ENCODE results near the gene CBX3.
A peak's percentile ranks its signal among the peaks of the same experiment; 100 is the strongest.

DNA sequence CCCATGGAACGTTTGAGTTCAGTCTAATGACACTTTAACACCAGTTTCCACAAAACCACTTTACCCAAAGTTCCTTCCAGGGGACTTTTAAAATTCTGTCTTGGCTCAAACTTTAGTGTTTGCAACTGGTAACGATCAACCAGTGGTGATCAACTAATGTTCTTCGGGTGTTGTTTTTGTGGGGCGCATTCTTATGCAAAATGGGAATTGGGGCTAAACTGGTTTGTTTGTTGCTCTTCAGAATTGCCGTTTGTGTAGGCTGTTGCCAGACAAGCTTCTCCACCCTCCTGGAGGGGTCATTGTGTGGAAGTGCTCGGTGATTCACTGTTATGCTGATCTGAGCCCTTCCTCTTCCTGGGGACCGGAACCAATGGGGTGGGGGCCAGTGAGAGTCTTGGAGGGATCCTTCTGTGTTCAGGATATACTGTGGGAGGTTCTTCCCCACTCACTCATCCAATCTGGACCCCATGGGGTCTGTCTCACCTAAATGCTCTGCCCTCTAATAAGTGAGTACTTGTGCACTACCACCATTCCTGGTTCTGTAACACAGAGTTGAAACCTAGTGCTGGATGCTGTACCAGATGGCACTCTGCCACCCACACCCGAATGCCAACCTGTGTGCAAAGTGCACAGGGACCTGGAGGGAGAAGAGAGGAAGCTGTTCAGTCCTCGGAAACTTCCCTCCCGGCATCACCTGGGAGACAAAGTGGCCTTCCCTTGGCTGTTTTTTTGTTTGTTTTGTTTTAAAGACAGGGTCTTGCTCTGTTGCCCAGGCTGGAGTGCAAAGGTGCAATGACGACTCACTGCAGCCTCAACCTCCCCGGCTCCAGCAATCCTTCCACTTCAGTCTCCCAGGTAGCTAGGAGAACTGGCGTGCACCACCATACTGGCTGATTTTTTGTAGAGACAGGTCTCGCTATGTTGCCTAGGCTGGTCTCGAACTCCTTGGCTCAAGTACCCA, 47.4 kb upstream of the CBX3 start:
- TF ChIP-seq, protein P1, sequence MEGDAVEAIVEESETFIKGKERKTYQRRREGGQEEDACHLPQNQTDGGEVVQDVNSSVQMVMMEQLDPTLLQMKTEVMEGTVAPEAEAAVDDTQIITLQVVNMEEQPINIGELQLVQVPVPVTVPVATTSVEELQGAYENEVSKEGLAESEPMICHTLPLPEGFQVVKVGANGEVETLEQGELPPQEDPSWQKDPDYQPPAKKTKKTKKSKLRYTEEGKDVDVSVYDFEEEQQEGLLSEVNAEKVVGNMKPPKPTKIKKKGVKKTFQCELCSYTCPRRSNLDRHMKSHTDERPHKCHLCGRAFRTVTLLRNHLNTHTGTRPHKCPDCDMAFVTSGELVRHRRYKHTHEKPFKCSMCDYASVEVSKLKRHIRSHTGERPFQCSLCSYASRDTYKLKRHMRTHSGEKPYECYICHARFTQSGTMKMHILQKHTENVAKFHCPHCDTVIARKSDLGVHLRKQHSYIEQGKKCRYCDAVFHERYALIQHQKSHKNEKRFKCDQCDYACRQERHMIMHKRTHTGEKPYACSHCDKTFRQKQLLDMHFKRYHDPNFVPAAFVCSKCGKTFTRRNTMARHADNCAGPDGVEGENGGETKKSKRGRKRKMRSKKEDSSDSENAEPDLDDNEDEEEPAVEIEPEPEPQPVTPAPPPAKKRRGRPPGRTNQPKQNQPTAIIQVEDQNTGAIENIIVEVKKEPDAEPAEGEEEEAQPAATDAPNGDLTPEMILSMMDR (conservative IDR thresholded peaks at IDR 0.05) = peak; percentile 9; the same call in 1 of the 2 replicates
- no peak for TF ChIP-seq EZH2 (IDR thresholded peaks at IDR 0.05; ENCODE audit: low read depth)

Data from PC-9 (cell line).